Keratinocyte (primary cell): Measurements from ENCODE around the gene ERVK3-1. TPM values are rescaled to one million over a fixed set of nuclear protein-coding genes. Genes with fewer than 3 reads are reported as not detected.

Experiments
- DNase-seq: peaks from one replicate; pipeline ENCODE4 v3.0.0-alpha.2; 2011; ENCODE audit warnings: low read depth, missing footprints, low spot score
- FAIRE-seq: peaks from 2 replicates; lab custom pipeline; 2011; peaks lifted over from hg19 to GRCh38; lab: Jason Lieb, UNC
- H2AFZ ChIP-seq: 2 replicates; pipeline ENCODE4 v1.6.0; 2012; ENCODE audit warnings: low read length, control low read depth, inconsistent platforms; ENCODE audit not compliant: control insufficient read depth
- H3K27ac ChIP-seq: 2 replicates; pipeline ENCODE4 v1.5.1; 2011; ENCODE audit warnings: low read length; ENCODE audit not compliant: control insufficient read depth, insufficient read depth
- H3K27me3 ChIP-seq: 3 replicates; pipeline ENCODE4 v1.6.0; 2011; ENCODE audit warnings: low read length; ENCODE audit not compliant: control insufficient read depth, insufficient read depth; ENCODE audit errors: extremely low read depth
- H3K36me3 ChIP-seq, 2 experiments: 2 replicates in 1 of 2; 3 replicates in 1 of 2; pipeline ENCODE4 v1.5.1; 2011; ENCODE audit warnings: low read length in 2 of 2, mild to moderate bottlenecking in 1 of 2; ENCODE audit not compliant: control insufficient read depth in 2 of 2, insufficient read depth in 2 of 2; ENCODE audit errors: extremely low read depth in 1 of 2
- H3K4me1 ChIP-seq: 3 replicates; pipeline ENCODE4 v1.5.1; 2011; ENCODE audit warnings: low read length; ENCODE audit not compliant: control insufficient read depth, insufficient read depth; ENCODE audit errors: extremely low read depth
- H3K4me2 ChIP-seq: 3 replicates; pipeline ENCODE4 v1.6.0; 2011; ENCODE audit warnings: low read depth, low read length; ENCODE audit not compliant: control insufficient read depth, insufficient read depth; ENCODE audit errors: extremely low read depth
- H3K4me3 ChIP-seq, 3 experiments: fragments of 200-600 bp in 1 of 3; sonication (generic) in 1 of 3; 2 replicates in 2 of 3; 3 replicates in 1 of 3; pipeline ENCODE4 v1.5.1; 2011 to 2016; ENCODE audit warnings: low read length in 3 of 3, mild to moderate bottlenecking in 3 of 3, control low read depth in 2 of 3, inconsistent platforms in 1 of 3, low read depth in 1 of 3, mixed read lengths in 1 of 3, mixed run types in 1 of 3, moderate library complexity in 1 of 3; ENCODE audit not compliant: control insufficient read depth in 2 of 3, insufficient read depth in 2 of 3; ENCODE audit errors: extremely low read depth in 1 of 3
- H3K79me2 ChIP-seq: 2 replicates; pipeline ENCODE4 v1.6.0; 2012; ENCODE audit warnings: low read length; ENCODE audit not compliant: control insufficient read depth, insufficient read depth
- H3K9ac ChIP-seq: 3 replicates; pipeline ENCODE4 v1.6.0; 2011; ENCODE audit warnings: low read length; ENCODE audit not compliant: control insufficient read depth, insufficient read depth; ENCODE audit errors: extremely low read depth
- H3K9me1 ChIP-seq: 3 replicates; pipeline ENCODE4 v1.6.0; 2011; ENCODE audit warnings: low read length; ENCODE audit not compliant: control insufficient read depth, insufficient read depth; ENCODE audit errors: extremely low read depth
- H3K9me3 ChIP-seq: 2 replicates; pipeline ENCODE4 v1.5.1; 2012; ENCODE audit warnings: low read depth, low read length; ENCODE audit not compliant: control insufficient read depth
- H4K20me1 ChIP-seq: 3 replicates; pipeline ENCODE4 v1.6.0; 2011; ENCODE audit warnings: low read length; ENCODE audit not compliant: control insufficient read depth, insufficient read depth; ENCODE audit errors: extremely low read depth
- CTCF ChIP-seq, 3 experiments: IDR thresholded peaks in 1 of 3; conservative IDR thresholded peaks in 1 of 3; optimal IDR thresholded peaks in 1 of 3; 2 replicates in 2 of 3; 3 replicates in 1 of 3; pipeline versions ENCODE3 to v1.5.1; 2011; ENCODE audit warnings: low read length in 3 of 3, mild to moderate bottlenecking in 3 of 3, moderate library complexity in 2 of 3, control low read depth in 1 of 3, inconsistent platforms in 1 of 3; ENCODE audit not compliant: insufficient read depth in 2 of 3; ENCODE audit errors: extremely low read depth in 1 of 3
- EZH2 ChIP-seq: IDR thresholded peaks from one replicate; pipeline ENCODE4 v1.6.1; 2012; ENCODE audit warnings: inconsistent platforms, mild to moderate bottlenecking, low read length, moderate library complexity
- dilution Hi-C: fragments of 300-500 bp; cut with MboI; formaldehyde crosslinking; loops from one replicate; pipeline ENCODE4 v1.7.0; 2020; ENCODE audit warnings: low sequenced_read_pairs; ENCODE audit not compliant: extremely low pct_ligation_motif_present
- polyA plus RNA-seq, 5 experiments: library from polyadenylated mRNA; depleted of rRNA in 3 of 5; stranded (reverse) in 3 of 5; stranded (forward) in 1 of 5; unstranded in 1 of 5; fragments of >200 nt; gene quantifications; 1 replicate in 1 of 5; 2 replicates in 3 of 5; 3 replicates in 1 of 5; pipeline versions ENCODE4 v1.2.1 to v1.2.3, GENCODE V29; 2011 to 2012; ENCODE audit warnings: missing spikeins in 2 of 5, low read depth in 1 of 5, low replicate concordance in 1 of 5

ERVK3-1 gene
- polyA plus RNA-seq, 1 donor (not counting 4 experiments of a cell fraction or from before 2014, with no cell fraction given), result 48.6 TPM

- Histone ChIP-seq H3K4me2 (no peak overlapping the region), H3K79me2 (no peaks in the 10 kb centered on the region), H3K36me3 (peaks cover 16 to 22% of the 10 kb centered on the region in 2 experiments), H4K20me1 (no peaks in the 10 kb centered on the region), H3K27me3 (no peaks in the 10 kb centered on the region), H3K27ac (no peak overlapping the region), H3K9ac (no peak overlapping the region), H3K9me3 (peaks cover 76% of the 10 kb centered on the region), H2AFZ (no peak overlapping the region), H3K4me3 (no peak overlapping the region), H3K9me1 (no peaks in the 10 kb centered on the region), H3K4me1 (no peaks in the 10 kb centered on the region)
- no peak for TF ChIP-seq CTCF (optimal IDR thresholded peaks at IDR 0.05 in 1 of 3, IDR thresholded peaks at IDR 0.05 in 1 of 3, conservative IDR thresholded peaks at IDR 0.05 in 1 of 3; ENCODE audit: extremely low read depth in 1 of 3, insufficient read depth in 2 of 3, low read length in 3 of 3)
- TF ChIP-seq EZH2, result no peak
- dilution Hi-C loops, result no loop called here
- no peak for FAIRE-seq
- no peak for DNase-seq
These were observed 42.3 kb upstream of the ERVK3-1 start for GRCh38 chr19:58262922-58263296.

GRCh38 chr19:58265100-58265499 lies 40.1 kb upstream of the ERVK3-1 start:
- Histone ChIP-seq H3K4me3 (no peak overlapping the region), H3K36me3 (peaks cover 10 to 18% of the 10 kb centered on the region in 2 experiments), H2AFZ (no peak overlapping the region), H3K9ac (no peak overlapping the region), H3K27ac (no peak overlapping the region), H4K20me1 (no peaks in the 10 kb centered on the region), H3K79me2 (no peaks in the 10 kb centered on the region), H3K27me3 (no peaks in the 10 kb centered on the region), H3K4me1 (no peaks in the 10 kb centered on the region), H3K4me2 (no peak overlapping the region), H3K9me3 (peaks cover 58% of the 10 kb centered on the region), H3K9me1 (no peaks in the 10 kb centered on the region)
- FAIRE-seq (no peak), DNase-seq (no peak)
- TF ChIP-seq EZH2, result no peak
- TF ChIP-seq CTCF (optimal IDR thresholded peaks at IDR 0.05 in 1 of 3, IDR thresholded peaks at IDR 0.05 in 1 of 3, conservative IDR thresholded peaks at IDR 0.05 in 1 of 3; ENCODE audit: extremely low read depth in 1 of 3, insufficient read depth in 2 of 3, low read length in 3 of 3), result no peak
- dilution Hi-C loops, result no loop called here
